Lung microvascular endothelial cell (primary cell): ENCODE results near the gene STEEP1. TPM values are rescaled to one million over a fixed set of nuclear protein-coding genes. Genes with fewer than 3 reads are reported as not detected.
"Not testable (repeated sequence)": the region's sequence is repeated elsewhere in the genome, so short reads cannot be mapped to it uniquely, and the experiment has no call there.

Experiments
- DNase-seq, 2 donors: peaks; one replicate each; pipeline versions ENCODE4 v3.0.0 to v3.0.0-alpha.2; 2010; ENCODE audit warnings: low read depth in 2 of 2
- total RNA-seq: library from RNA; depleted of rRNA; stranded (reverse); fragments of >200 nt; gene quantifications from 2 replicates; pipeline ENCODE4 v1.2.1, GENCODE V29; 2014

The STEEP1 gene
- total RNA-seq, 1 donor from 2014 or later = 35.1 TPM

- no peak for DNase-seq
Observed at GRCh38 chrX:119529345-119530276, 35.6 kb downstream of the STEEP1 start.

GRCh38 chrX:119523664-119524184, 41.5 kb downstream of the STEEP1 start:
- DNase-seq = no peak

GRCh38 chrX:119521246-119521645, 44.0 kb downstream of the STEEP1 start:
- no peak for DNase-seq

- DNase-seq = no peak
Observed at GRCh38 chrX:119518371-119518770, 46.8 kb downstream of the STEEP1 start.

- DNase-seq = peak; percentile 76 to 79
Observed at GRCh38 chrX:119516157-119516702, 49.0 kb downstream of the STEEP1 start.

- peak; percentile 74 to 76 for DNase-seq
Observed at GRCh38 chrX:119512146-119512800, 52.9 kb downstream of the STEEP1 start.

GRCh38 chrX:119507206-119507605, 58.0 kb downstream of the STEEP1 start:
- DNase-seq = no peak

- no peak for DNase-seq
Observed at GRCh38 chrX:119505945-119506344, 59.3 kb downstream of the STEEP1 start.

GRCh38 chrX:119505145-119505544, 60.1 kb downstream of the STEEP1 start:
- DNase-seq = not testable (repeated sequence)

GRCh38 chrX:119503484-119503861, 61.7 kb downstream of the STEEP1 start:
- DNase-seq = peak; percentile 4 to 78

GRCh38 chrX:119502727-119503483, 62.3 kb downstream of the STEEP1 start:
- DNase-seq = peak; percentile 5 to 23

- no peak for DNase-seq
Observed at GRCh38 chrX:119501511-119502148, 63.6 kb downstream of the STEEP1 start.

GRCh38 chrX:119500061-119500800, 65.0 kb downstream of the STEEP1 start:
- DNase-seq = no peak

GRCh38 chrX:119497185-119497584, 68.0 kb downstream of the STEEP1 start:
- DNase-seq = no peak

GRCh38 chrX:119495734-119496726, 69.2 kb downstream of the STEEP1 start:
- no peak for DNase-seq

GRCh38 chrX:119493851-119494495, 71.2 kb downstream of the STEEP1 start:
- DNase-seq = not testable (repeated sequence)

GRCh38 chrX:119492463-119492862, 72.7 kb downstream of the STEEP1 start:
- DNase-seq = no peak
